Measurements from ENCODE around the gene MYT1. TPM values are rescaled to one million over a fixed set of nuclear protein-coding genes. Genes with fewer than 3 reads are reported as not detected.

The MYT1 gene
- total RNA-seq, 1 donor from 2014 or later, result not detected

DNA sequence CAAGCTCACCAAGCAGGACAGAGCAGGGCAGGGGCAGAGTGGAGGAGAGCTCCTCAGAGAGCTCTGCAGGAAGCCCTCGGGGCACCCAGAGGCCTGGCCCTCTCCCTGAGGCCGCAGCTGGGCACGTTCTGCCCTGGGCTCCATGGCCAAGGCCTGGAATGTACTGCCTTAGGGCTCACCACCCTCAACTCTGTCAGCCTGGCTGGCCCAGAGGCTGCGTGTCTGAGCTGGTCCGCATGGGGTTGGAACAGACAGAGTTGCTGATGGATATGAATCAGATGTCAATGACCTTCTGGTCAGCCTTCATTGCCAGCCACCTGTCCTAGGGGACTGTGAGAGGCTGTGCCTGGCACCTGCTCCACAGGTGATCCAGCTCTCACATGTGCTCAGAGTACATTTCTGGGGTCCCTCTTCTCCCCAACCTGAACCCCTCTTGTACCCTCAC, 58.1 kb downstream of the MYT1 start:
- TF ChIP-seq, protein P1, sequence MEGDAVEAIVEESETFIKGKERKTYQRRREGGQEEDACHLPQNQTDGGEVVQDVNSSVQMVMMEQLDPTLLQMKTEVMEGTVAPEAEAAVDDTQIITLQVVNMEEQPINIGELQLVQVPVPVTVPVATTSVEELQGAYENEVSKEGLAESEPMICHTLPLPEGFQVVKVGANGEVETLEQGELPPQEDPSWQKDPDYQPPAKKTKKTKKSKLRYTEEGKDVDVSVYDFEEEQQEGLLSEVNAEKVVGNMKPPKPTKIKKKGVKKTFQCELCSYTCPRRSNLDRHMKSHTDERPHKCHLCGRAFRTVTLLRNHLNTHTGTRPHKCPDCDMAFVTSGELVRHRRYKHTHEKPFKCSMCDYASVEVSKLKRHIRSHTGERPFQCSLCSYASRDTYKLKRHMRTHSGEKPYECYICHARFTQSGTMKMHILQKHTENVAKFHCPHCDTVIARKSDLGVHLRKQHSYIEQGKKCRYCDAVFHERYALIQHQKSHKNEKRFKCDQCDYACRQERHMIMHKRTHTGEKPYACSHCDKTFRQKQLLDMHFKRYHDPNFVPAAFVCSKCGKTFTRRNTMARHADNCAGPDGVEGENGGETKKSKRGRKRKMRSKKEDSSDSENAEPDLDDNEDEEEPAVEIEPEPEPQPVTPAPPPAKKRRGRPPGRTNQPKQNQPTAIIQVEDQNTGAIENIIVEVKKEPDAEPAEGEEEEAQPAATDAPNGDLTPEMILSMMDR (IDR thresholded peaks at IDR 0.05; ENCODE audit: insufficient read depth, low read length, severe bottlenecking), result no peak
- H3K27me3 ChIP-seq (ENCODE audit: control insufficient read depth, insufficient read depth, low read length), result peaks cover 14% of the 10 kb centered on the region
- H3K4me3 ChIP-seq (ENCODE audit: low read depth, low read length), result no peak overlapping the region
- FAIRE-seq (no peak), DNase-seq (ENCODE audit: low read depth) (peak; percentile 76)
- H3K36me3 ChIP-seq (ENCODE audit: control insufficient read depth, insufficient read depth, low read length), result no peaks in the 10 kb centered on the region

DNA sequence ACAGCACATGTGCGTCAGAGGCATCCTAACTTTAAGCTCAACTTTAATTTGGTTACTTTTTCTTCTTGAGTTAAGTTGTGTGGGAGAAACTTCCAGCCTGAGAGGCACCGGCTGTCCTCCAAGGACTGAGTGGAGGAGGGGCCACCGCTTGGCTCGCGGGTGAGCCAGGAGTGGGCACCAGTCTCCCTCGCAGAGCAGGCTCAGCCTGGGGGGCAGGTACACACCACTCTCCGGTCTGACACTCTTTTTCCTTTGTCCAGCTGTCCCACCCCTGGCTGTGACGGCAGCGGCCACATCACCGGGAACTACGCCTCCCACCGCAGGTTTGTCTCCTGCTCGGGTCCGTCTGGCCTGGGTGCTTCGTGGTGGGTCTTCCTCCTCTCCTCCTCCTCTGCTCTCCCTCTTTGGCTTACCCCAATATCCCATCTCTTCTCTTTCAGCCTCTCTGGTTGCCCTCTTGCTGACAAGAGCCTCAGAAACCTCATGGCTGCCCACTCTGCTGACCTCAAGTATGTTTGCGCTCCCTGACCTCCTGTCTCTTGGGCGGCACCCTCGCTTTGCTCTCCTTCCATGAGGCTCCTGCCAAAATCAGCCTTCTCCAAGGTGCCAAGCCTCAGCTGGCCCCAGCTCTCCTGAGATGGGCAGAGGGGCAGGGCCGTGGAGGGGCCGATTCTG, 58.7 kb downstream of the MYT1 start:
- FAIRE-seq, result no peak
- TF ChIP-seq, protein P1 (IDR thresholded peaks at IDR 0.05; ENCODE audit: insufficient read depth, low read length, severe bottlenecking), result no peak
- H3K27me3 ChIP-seq (ENCODE audit: control insufficient read depth, insufficient read depth, low read length), result peaks cover 14% of the 10 kb centered on the region

DNA sequence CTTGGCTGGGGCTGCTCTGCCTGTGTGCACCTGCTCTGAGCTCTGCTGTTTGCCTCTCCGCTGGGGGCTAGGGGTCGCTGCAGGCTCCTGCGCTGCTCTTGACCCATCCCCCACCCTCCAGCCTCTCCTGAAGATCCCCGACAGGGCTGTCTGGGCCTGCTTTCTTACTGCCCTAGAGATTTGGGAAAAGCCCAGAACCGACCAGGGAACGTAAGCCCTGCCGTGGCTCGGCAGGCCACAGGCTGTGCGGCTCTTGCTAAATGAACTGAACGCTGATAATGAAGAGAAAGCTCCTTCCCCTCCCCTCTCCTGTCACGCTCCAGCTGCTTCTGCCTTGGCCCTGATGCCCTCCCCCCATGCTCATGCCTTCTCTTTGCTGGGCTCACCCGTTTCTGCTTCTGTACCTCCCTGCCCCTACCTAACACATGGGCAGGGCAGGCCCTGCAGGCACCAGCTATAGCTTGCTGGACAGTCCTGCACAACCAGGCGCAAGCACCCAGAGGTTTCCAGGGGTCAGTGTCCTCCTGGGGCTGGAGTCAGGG, 59.3 kb downstream of the MYT1 start:
- no peaks in the 10 kb centered on the region for H3K36me3 ChIP-seq (ENCODE audit: control insufficient read depth, insufficient read depth, low read length)
- FAIRE-seq (no peak), DNase-seq (ENCODE audit: low read depth) (peak; percentile 21)
- TF ChIP-seq, protein P1 (IDR thresholded peaks at IDR 0.05; ENCODE audit: insufficient read depth, low read length, severe bottlenecking), result peak; percentile 43
- H3K27me3 ChIP-seq (ENCODE audit: control insufficient read depth, insufficient read depth, low read length), result peaks cover 19% of the 10 kb centered on the region
- H3K4me3 ChIP-seq (ENCODE audit: low read depth, low read length), result no peak overlapping the region

More for the DNA sequence above, 58.7 kb downstream of the MYT1 start:
- no peaks in the 10 kb centered on the region for H3K36me3 ChIP-seq (ENCODE audit: control insufficient read depth, insufficient read depth, low read length)
- DNase-seq (ENCODE audit: low read depth), result no peak
- no peak overlapping the region for H3K4me3 ChIP-seq (ENCODE audit: low read depth, low read length)

DNA sequence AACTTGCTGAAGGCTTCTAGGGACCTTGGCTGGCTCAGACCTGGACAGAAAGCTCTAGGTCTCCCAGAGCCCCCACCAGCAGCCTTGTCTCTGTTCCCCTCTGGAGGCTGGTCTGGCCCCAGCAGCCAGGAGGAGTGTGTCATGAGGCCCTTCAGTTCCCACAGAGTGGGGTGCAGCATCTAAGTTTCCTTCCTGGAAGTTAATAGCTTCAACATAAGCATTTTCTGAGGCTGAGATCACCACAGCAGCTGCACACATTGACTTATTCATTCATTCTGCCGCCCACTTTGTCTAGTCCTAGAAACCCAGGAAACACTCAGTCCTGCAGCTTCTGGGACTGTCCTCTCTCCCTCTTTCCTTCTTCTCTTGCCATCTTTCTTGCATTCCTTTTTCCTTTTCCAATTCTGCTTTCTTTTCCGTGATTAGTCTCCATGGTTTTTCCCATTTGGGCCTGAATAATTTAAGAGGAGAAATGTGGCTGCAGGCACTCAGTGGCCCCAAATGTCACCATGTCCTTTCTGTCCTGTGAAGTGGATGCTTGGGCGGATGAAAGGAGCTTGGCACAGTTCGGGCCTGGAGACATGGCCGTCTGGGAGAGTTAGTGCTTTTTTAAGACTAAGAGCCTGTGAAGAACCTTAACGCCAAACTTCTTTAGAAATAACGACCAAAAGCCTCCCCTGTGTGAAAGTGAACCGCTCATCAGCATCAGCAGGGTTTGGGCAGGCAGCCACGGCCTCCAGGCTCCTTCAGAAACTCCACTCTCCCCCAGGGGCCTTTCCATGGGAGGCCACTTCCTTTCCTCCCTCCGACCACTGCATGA, 60.3 kb downstream of the MYT1 start:
- TF ChIP-seq, protein P1 (IDR thresholded peaks at IDR 0.05; ENCODE audit: insufficient read depth, low read length, severe bottlenecking), result no peak
- Histone ChIP-seq H3K4me3 (ENCODE audit: low read depth, low read length) (no peak overlapping the region), H3K36me3 (ENCODE audit: control insufficient read depth, insufficient read depth, low read length) (no peaks in the 10 kb centered on the region), H3K27me3 (ENCODE audit: control insufficient read depth, insufficient read depth, low read length) (peaks cover 13% of the 10 kb centered on the region)
- DNase-seq (ENCODE audit: low read depth) (peak; percentile 88), FAIRE-seq (no peak)

DNA sequence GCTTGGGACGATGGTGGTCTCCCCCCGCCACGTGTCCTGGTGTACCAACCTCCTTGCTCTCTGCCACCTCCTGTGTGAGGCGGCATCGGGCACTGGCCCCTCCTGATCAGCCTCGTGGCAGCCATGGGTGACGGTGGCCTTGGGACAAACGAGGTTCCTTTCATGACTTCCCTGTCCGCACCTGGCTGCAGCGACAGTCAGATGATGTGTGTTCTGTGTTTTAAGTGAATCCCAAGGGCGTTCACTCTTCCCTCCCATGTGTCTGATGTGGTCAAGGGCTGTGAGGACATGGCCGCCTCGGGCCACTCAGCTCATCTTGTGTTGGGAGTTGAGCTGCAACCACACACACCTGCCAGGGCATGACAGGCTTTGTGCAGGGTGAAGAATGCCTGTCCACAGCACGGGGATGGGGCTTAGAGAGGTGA, 60.9 kb downstream of the MYT1 start:
- no peak overlapping the region for H3K4me3 ChIP-seq (ENCODE audit: low read depth, low read length)
- TF ChIP-seq, protein P1 (IDR thresholded peaks at IDR 0.05; ENCODE audit: insufficient read depth, low read length, severe bottlenecking), result no peak
- H3K36me3 ChIP-seq (ENCODE audit: control insufficient read depth, insufficient read depth, low read length), result no peaks in the 10 kb centered on the region
- no peak for DNase-seq (ENCODE audit: low read depth)
- H3K27me3 ChIP-seq (ENCODE audit: control insufficient read depth, insufficient read depth, low read length), result peaks cover 8% of the 10 kb centered on the region
- FAIRE-seq, result peak; percentile 7
